ENCODE measurements around the gene FSTL4. TPM values are rescaled to one million over a fixed set of nuclear protein-coding genes. Genes with fewer than 3 reads are reported as not detected.

FSTL4 gene
- total and polyA plus RNA-seq, 2 of the 13 experiments (the other 11 are each of a cell fraction or from before 2014, with no cell fraction given): 2.1 to 3.0 TPM

- peak; percentile 68; the same call in 1 of the 2 replicates for TF ChIP-seq ZBTB34 (CRISPR knock-in tag; IDR thresholded peaks at IDR 0.05)
- TF ChIP-seq HOXA7 (CRISPR knock-in tag; IDR thresholded peaks at IDR 0.05): no peak
- no peak for TF ChIP-seq ZNF646 (CRISPR knock-in tag; IDR thresholded peaks at IDR 0.05)
- peak; percentile 50; the same call in 1 of the 2 replicates for TF ChIP-seq HNF4A (CRISPR knock-in tag; IDR thresholded peaks at IDR 0.05)
- TF ChIP-seq FOXK1 (CRISPR knock-in tag; IDR thresholded peaks at IDR 0.05; ENCODE audit: borderline replicate concordance, low read depth): peak; percentile 80; the same call in 1 of the 2 replicates
- TF ChIP-seq, protein P1, sequence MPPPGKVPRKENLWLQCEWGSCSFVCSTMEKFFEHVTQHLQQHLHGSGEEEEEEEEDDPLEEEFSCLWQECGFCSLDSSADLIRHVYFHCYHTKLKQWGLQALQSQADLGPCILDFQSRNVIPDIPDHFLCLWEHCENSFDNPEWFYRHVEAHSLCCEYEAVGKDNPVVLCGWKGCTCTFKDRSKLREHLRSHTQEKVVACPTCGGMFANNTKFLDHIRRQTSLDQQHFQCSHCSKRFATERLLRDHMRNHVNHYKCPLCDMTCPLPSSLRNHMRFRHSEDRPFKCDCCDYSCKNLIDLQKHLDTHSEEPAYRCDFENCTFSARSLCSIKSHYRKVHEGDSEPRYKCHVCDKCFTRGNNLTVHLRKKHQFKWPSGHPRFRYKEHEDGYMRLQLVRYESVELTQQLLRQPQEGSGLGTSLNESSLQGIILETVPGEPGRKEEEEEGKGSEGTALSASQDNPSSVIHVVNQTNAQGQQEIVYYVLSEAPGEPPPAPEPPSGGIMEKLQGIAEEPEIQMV (CRISPR knock-in tag; IDR thresholded peaks at IDR 0.05; ENCODE audit: low read depth): peak; percentile 63; the same call in 1 of the 2 replicates
- TF ChIP-seq, protein P2, sequence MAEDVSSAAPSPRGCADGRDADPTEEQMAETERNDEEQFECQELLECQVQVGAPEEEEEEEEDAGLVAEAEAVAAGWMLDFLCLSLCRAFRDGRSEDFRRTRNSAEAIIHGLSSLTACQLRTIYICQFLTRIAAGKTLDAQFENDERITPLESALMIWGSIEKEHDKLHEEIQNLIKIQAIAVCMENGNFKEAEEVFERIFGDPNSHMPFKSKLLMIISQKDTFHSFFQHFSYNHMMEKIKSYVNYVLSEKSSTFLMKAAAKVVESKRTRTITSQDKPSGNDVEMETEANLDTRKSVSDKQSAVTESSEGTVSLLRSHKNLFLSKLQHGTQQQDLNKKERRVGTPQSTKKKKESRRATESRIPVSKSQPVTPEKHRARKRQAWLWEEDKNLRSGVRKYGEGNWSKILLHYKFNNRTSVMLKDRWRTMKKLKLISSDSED (CRISPR knock-in tag; IDR thresholded peaks at IDR 0.05): no peak
Measured at GRCh38 chr5:133256276-133256675, 356.1 kb downstream of the FSTL4 start (continued).

Data from HepG2 (cell line).